Transverse colon (tissue), 4 donors: ENCODE measurements around the gene CDK19.

Experiments
- CTCF ChIP-seq, 5 experiments: fragments of 200-600 bp in 3 of 5; fragments of 450-650 bp in 2 of 5; sonication (generic) in 3 of 5; IDR thresholded peaks; 1 replicate in 2 of 5; 2 replicates in 3 of 5; pipeline ENCODE4 v1.5.1; 2016 to 2017; ENCODE audit warnings: antibody characterized with exemption in 5 of 5, inconsistent platforms in 3 of 5, mild to moderate bottlenecking in 2 of 5, moderate library complexity in 1 of 5
- EP300 ChIP-seq: sonication (generic); formaldehyde crosslinking; IDR thresholded peaks from one replicate; pipeline ENCODE4 v1.6.1; 2017; ENCODE audit warnings: antibody characterized with exemption, low read depth
- POLR2A ChIP-seq: fragments of 450-650 bp; IDR thresholded peaks from one replicate; pipeline ENCODE4 v1.6.1; 2016; ENCODE audit warnings: antibody characterized with exemption, mild to moderate bottlenecking, moderate library complexity
- POLR2AphosphoS5 ChIP-seq, 3 donors: sonication (generic); formaldehyde crosslinking; IDR thresholded peaks; one replicate each; pipeline ENCODE4 v1.6.1; 2016; ENCODE audit warnings: antibody characterized with exemption in 3 of 3

- TF ChIP-seq POLR2AphosphoS5 (IDR thresholded peaks at IDR 0.05) (no peak), CTCF (IDR thresholded peaks at IDR 0.05) (no peak), POLR2A (no peak), EP300 (no peak)
These were observed 252.9 kb downstream of the CDK19 start for GRCh38 chr6:110562316-110562915.
